DMS53 treated with DMSO at 0.1 percent for 48 hours (cell line): Measurements from ENCODE around the gene IGDCC3.

Source experiments
- DNase-seq: peaks from one replicate; lab custom pipeline; 2025; ENCODE audit not compliant: unreplicated experiment; lab: John Stamatoyannopoulos, UW

IGDCC3 gene

GRCh38 chr15:65344914-65345275, 32.9 kb downstream of the IGDCC3 start:
- DNase-seq: no peak

GRCh38 chr15:65344214-65344913, 33.4 kb downstream of the IGDCC3 start:
- no peak for DNase-seq

- DNase-seq: no peak
Measured at GRCh38 chr15:65343374-65343981, 34.3 kb downstream of the IGDCC3 start.

- DNase-seq: no peak
Measured at GRCh38 chr15:65342493-65342892, 35.3 kb downstream of the IGDCC3 start.

GRCh38 chr15:65339920-65340319, 37.9 kb downstream of the IGDCC3 start:
- DNase-seq: no peak

- DNase-seq: no peak
Measured at GRCh38 chr15:65339416-65339815, 38.4 kb downstream of the IGDCC3 start.

- no peak for DNase-seq
Measured at GRCh38 chr15:65338823-65339222, 39.0 kb downstream of the IGDCC3 start.

- peak; percentile 7 for DNase-seq
Measured at GRCh38 chr15:65338366-65338765, 39.4 kb downstream of the IGDCC3 start.

- no peak for DNase-seq
Measured at GRCh38 chr15:65337436-65338070, 40.2 kb downstream of the IGDCC3 start.

GRCh38 chr15:65336493-65337435, 41.0 kb downstream of the IGDCC3 start:
- no peak for DNase-seq

GRCh38 chr15:65335278-65336055, 42.3 kb downstream of the IGDCC3 start:
- no peak for DNase-seq

- no peak for DNase-seq
Measured at GRCh38 chr15:65334586-65335231, 43.1 kb downstream of the IGDCC3 start.

GRCh38 chr15:65333856-65334255, 43.9 kb downstream of the IGDCC3 start:
- no peak for DNase-seq

- no peak for DNase-seq
Measured at GRCh38 chr15:65333148-65333820, 44.5 kb downstream of the IGDCC3 start.

GRCh38 chr15:65332391-65333147, 45.2 kb downstream of the IGDCC3 start:
- no peak for DNase-seq

- DNase-seq: no peak
Measured at GRCh38 chr15:65331811-65332210, 46.0 kb downstream of the IGDCC3 start.

- no peak for DNase-seq
Measured at GRCh38 chr15:65330934-65331645, 46.7 kb downstream of the IGDCC3 start.
